WTC11 (cell line): ENCODE results near the gene ZNF22.

Experiments
- NR3C1 ChIP-seq: sonication (generic); formaldehyde crosslinking; conservative IDR thresholded peaks from 2 replicates; pipeline ENCODE4 v1.8.1; 2023; ENCODE audit warnings: low read depth, mild to moderate bottlenecking, missing genetic modification reagents
- ZNF138 ChIP-seq: sonication (generic); formaldehyde crosslinking; conservative IDR thresholded peaks from 2 replicates; pipeline ENCODE4 v1.8.1; 2022; ENCODE audit warnings: mild to moderate bottlenecking, moderate library complexity, missing genetic modification reagents
- TF ChIP-seq, protein P1 (sequence below): fragments of 200-600 bp; IDR thresholded peaks from 2 replicates; pipeline ENCODE4 v1.8.0; 2022; ENCODE audit warnings: antibody characterized with exemption

DNA sequence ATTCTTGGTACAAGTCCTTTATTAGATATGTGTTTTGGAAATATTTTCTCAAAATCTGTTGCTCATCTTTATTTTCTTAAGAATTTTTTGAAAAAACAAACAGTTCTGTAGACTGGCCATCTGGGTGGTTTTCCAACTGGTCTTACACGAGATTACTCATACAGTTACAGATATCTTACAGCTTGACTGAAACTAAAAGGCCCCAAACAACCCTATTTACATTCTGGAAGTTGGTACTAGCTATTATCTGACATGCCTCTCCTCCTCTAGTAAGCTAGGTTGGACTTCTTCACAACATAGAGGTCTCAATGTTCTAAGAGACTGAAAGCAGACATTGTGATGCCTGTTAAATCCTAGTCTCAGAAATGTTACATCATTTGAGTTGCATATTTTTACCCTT is 52.0 kb downstream of the ZNF22 start:
- TF ChIP-seq NR3C1 = no peak
- TF ChIP-seq, protein P1, sequence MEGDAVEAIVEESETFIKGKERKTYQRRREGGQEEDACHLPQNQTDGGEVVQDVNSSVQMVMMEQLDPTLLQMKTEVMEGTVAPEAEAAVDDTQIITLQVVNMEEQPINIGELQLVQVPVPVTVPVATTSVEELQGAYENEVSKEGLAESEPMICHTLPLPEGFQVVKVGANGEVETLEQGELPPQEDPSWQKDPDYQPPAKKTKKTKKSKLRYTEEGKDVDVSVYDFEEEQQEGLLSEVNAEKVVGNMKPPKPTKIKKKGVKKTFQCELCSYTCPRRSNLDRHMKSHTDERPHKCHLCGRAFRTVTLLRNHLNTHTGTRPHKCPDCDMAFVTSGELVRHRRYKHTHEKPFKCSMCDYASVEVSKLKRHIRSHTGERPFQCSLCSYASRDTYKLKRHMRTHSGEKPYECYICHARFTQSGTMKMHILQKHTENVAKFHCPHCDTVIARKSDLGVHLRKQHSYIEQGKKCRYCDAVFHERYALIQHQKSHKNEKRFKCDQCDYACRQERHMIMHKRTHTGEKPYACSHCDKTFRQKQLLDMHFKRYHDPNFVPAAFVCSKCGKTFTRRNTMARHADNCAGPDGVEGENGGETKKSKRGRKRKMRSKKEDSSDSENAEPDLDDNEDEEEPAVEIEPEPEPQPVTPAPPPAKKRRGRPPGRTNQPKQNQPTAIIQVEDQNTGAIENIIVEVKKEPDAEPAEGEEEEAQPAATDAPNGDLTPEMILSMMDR = no peak
- no peak for TF ChIP-seq ZNF138 (CRISPR knock-in tag)
